ENCODE data around the gene LGALS4.

GRCh38 chr19:38796154-38796553 is 16.6 kb downstream of the LGALS4 start:
- TF ChIP-seq CTCF (conservative IDR thresholded peaks at IDR 0.05 in 1 of 2, IDR thresholded peaks at IDR 0.05 in 1 of 2; ENCODE audit: extremely low read depth in 1 of 2, insufficient read depth in 1 of 2, low read depth in 1 of 2, low read length in 2 of 2): no peak
- TF ChIP-seq EZH2 (IDR thresholded peaks at IDR 0.05; ENCODE audit: borderline replicate concordance, low read length): no peak
